GDM1 (cell line): ENCODE measurements around the gene TLE7.

Source experiments
- DNase-seq: peaks from one replicate; lab custom pipeline; 2025; lab: John Stamatoyannopoulos, UW

Gene TLE7

GRCh38 chr16:71448274-71448866 is 6.5 kb upstream of the TLE7 start:
- DNase-seq: no peak

- no peak for DNase-seq
Observed at GRCh38 chr16:71443714-71444113, 1.9 kb upstream of the TLE7 start.

GRCh38 chr16:71441348-71442050 is 355 bp downstream of the TLE7 start:
- DNase-seq: no peak

- no peak for DNase-seq
Observed at GRCh38 chr16:71440669-71441347, 1.0 kb downstream of the TLE7 start.

DNA sequence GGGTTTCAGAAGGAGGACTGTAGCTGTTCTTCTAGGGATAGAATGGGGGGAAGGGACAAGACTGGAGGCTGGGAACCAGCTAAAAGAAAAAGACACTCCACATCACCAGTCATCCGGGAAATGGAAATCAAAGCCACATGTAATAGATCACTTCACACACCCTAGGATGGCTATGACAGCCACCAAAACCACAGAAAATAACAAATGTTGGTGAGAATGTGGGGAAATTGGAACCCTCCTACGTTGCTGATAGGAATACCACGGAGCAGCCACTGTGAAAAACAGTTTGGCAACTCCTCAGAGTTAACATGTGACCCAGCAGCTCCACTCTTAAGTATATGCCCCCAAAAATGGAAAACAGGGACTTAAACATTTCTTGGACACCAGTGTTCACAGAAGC is 2.3 kb downstream of the TLE7 start:
- DNase-seq: no peak

GRCh38 chr16:71436473-71436872 is 5.4 kb downstream of the TLE7 start:
- DNase-seq: no peak

GRCh38 chr16:71432906-71433305 is 8.9 kb downstream of the TLE7 start:
- DNase-seq: no peak

- DNase-seq: no peak
Observed at GRCh38 chr16:71431991-71432390, 9.9 kb downstream of the TLE7 start.

DNA sequence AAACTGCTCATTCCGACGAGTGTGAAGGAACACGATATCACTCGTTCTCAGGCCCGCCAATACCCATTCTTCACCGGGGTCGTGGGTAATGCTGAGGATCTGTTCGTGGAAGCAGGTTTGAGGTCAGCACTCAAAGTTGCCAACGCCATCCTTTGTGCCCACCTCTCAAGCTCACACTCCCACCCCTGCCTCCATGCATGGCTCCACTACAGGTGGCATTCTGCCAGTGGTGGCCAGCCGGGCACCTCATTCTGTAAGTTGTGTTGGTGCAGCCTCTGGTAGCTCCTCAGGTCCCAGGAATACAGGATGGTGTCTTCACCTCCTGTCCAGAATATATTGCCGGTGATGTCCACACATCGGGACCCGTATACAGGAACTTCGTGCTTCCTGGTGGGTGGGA is 10.7 kb downstream of the TLE7 start:
- no peak for DNase-seq

- DNase-seq: no peak
Observed at GRCh38 chr16:71430744-71431143, 11.1 kb downstream of the TLE7 start.

- no peak for DNase-seq
Observed at GRCh38 chr16:71429581-71429980, 12.3 kb downstream of the TLE7 start.

- DNase-seq: no peak
Observed at GRCh38 chr16:71428883-71429282, 13.0 kb downstream of the TLE7 start.

GRCh38 chr16:71428385-71428784 is 13.5 kb downstream of the TLE7 start:
- no peak for DNase-seq

- DNase-seq: no peak
Observed at GRCh38 chr16:71426880-71427615, 14.8 kb downstream of the TLE7 start.

DNA sequence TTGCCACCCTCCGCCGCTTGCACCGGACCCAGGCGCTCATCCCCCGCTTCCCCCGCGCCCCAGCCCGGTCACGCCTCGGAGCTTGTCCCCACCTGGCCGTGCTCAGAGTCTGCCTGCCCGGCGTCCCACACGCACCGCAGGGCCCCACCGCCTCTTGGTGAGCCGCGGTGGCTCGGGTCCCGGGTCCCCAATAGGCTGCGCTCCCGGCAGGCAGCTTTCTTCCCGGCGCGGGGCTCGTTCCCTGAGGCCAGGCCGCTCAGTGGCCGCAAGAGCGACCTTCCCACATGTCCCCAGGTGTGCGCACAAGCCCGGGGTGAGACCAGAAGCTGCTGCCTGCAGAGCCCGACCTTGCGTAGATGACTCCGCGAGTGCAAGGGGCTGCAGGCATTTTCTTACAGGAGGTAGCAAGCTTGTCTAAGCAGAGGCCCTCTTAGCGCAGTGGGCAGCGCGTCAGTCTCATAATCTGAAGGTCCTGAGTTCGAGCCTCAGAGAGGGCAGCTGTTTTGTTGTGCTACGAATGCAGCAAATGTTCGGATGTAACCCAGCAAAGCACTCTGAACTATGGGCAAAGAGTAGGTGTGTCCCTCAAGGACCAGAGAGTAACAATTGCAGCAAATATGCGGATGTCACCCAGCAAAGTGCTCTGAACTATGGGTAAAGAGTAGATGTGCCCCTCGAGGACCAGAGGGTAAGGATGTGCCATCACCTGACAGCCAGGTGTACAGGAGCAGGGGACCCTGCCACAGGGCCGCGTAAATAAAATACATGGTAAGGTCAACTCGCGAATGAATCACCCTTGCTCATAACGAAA is 15.6 kb downstream of the TLE7 start:
- no peak for DNase-seq

DNA sequence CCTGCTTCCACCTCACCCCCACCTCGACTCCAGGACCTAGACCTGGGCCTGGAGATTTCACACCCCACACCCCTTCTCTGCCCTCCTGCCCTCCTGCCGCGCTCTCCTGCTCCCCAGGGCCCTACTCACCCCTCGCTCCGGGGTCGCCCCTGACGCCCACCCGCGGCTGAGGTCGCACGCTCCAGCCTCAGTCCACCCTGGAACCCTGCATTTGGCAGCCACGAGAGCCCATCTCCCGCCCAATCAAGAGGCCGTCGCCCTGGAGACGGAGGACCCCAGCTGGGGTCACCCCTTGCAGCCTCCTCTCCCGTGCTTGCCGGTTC is 16.1 kb downstream of the TLE7 start:
- DNase-seq: no peak

GRCh38 chr16:71424626-71425025 is 17.2 kb downstream of the TLE7 start:
- DNase-seq: no peak

GRCh38 chr16:71423865-71424264 is 18.0 kb downstream of the TLE7 start:
- DNase-seq: no peak

GRCh38 chr16:71423016-71423415 is 18.8 kb downstream of the TLE7 start:
- no peak for DNase-seq

GRCh38 chr16:71421911-71422310 is 19.9 kb downstream of the TLE7 start:
- no peak for DNase-seq

- DNase-seq: no peak
Observed at GRCh38 chr16:71414038-71414437, 27.8 kb downstream of the TLE7 start.

- no peak for DNase-seq
Observed at GRCh38 chr16:71413341-71413740, 28.5 kb downstream of the TLE7 start.
